GM21529 (cell line): Measurements from ENCODE around the gene PPP1R3E.
"Not testable (repeated sequence)": the region's sequence is repeated elsewhere in the genome, so short reads cannot be mapped to it uniquely, and the experiment has no call there.

ENCODE experiments used
- ATAC-seq: cut with Tn5 transposase; IDR thresholded peaks from one replicate; pipeline ENCODE4 v1.9.1; 2021; ENCODE audit not compliant: unreplicated experiment

Gene PPP1R3E

DNA sequence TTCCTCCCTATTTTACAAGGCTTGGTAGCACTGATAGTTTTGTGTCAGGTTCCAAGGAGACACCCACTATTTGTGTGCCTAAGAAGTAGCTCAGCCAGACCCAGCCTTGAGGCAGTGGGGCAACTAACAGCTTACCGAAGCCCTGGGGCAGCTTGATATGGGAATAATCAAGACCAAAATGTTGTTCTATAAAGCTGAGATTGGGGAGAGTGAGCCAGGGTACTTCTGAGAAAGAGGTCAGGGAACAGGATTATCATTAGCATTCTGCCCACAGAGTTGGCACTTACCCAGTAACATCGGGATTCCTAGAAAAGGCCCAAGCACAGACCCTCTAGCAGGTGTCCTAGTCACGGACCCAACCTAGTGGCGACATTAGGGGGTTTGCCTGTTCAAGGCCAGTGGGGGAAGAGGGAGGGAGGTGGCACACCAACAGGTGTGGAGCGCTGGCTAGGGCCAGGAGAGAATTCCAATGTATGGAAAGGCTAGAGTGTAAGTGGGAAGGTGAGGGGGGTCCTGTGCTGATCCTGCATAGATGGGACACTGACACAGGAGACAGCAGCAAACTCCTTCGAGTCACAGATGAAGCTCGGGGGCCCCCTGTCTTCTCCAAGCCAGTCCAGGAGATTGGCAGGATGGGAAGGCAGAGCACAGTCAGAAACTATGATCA lies 4.9 kb downstream of the PPP1R3E start:
- no peak for ATAC-seq

DNA sequence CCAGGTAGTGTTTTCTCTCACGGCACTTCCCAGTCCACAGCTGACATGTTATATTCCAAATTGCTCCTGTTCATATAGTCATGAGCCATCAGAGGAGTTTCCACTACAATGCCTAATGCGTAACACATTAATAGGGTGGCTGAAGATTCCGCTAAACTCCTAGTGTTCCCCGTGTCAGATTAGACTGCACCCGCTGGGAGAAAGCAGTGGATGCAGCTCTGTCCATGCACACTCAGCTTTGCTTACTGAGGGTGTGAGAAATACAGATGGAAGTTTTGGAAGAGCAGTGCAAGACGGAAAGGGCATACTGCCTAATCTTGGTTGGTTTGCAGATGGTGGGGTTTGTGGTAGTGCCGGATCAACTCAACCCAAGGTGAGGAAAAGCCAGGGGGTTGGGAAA lies 5.6 kb downstream of the PPP1R3E start:
- no peak for ATAC-seq

DNA sequence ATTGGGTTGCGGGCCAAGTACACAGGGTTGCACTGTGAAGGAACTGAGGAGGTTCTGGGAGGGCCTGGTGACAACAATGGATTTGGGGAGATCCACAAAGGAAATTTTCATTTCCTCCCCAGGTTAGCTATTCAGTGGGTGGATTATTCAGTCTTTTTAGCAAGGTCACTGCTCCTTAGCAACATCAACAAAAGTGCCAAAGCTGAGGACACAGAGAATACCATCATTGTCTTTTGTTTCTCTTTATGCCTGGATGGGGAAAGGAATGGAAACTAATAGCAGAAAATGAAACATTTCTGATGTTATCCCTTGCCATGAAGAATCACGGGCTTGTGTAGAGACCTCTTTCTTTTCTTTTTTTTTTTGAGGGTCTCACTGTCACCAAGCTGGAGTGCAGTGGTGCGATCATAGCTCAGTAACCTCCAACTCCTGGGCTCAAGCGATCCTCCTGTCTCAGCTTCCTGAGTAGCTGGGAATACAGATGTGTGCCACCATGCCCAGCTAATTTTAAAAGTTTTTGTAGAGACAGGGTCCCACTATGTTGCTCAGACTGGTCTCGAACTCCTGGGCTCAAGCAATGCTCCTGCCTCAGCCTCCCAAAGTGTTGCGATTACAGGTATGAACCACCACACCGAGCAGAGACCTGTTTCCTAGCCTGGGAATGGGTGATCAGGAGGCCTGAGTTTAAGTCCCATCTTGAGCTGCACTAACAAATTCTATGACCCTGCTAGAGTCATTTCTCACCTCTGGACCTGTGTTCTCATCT lies 6.5 kb downstream of the PPP1R3E start:
- no peak for ATAC-seq

DNA sequence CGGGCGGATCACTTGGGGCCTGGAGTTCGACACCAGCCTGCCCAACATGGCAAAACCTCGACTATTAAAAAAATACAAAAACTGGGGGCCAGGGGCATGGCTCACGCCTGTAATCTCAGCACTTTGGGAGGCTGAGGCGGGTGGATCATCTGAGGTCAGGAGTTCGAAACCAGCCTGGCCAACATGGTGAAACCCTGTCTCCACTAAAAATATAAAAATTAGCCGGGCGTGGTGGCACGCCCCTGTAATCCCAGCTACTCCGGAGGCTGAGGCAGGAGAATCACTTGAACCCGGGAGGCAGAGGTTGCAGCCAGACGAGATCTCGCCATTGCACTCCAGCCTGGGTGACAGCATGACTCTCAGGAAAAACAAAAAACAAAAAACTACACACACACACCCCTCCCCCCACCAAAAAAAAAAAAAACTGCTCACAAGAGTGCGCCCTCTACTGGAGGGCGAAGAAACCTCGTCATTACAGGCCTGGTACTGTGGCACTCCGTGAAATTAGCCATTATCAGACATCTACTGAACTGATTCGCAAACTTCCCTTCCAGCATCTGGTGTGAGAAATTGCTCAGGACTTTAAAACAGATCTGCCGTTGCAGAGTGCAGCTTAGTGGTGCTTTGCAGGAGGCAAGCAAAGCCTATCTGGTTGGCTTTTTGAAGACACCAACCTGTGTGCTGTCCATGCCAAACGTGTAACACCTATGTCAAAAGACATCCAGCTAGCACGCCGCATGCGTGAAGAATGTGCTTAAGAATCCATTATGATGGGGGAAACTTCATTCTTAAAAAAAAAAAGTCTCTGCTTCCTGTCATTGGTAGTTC lies 7.7 kb downstream of the PPP1R3E start:
- peak; percentile 46 for ATAC-seq

DNA sequence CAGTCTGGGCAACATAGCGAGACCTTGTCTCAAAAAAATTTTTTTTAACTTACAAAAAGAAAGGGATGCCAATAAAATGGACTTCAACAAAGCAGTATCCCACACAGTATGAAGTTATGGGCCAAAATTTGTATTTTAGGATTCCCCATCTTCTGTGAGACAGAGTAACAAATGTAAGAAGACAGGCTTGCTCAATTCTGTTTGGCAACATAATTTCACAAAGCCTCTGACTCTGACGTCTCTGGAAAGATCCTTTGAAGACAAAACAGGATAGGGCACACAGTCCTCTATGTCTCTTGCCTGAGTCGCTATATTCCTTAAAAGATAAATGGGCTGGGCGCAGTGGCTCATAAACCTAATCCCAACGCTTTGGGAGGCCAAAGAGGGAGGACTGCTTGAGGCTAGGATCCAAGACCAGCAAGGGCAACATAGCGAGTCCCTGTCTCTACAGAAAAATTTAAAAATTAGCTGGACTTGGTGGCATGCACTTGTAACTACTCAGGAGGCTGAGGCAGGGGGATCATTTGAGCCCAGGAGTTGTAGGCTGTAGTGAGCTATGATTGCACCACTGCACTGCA lies 15.7 kb downstream of the PPP1R3E start:
- ATAC-seq, result no peak

DNA sequence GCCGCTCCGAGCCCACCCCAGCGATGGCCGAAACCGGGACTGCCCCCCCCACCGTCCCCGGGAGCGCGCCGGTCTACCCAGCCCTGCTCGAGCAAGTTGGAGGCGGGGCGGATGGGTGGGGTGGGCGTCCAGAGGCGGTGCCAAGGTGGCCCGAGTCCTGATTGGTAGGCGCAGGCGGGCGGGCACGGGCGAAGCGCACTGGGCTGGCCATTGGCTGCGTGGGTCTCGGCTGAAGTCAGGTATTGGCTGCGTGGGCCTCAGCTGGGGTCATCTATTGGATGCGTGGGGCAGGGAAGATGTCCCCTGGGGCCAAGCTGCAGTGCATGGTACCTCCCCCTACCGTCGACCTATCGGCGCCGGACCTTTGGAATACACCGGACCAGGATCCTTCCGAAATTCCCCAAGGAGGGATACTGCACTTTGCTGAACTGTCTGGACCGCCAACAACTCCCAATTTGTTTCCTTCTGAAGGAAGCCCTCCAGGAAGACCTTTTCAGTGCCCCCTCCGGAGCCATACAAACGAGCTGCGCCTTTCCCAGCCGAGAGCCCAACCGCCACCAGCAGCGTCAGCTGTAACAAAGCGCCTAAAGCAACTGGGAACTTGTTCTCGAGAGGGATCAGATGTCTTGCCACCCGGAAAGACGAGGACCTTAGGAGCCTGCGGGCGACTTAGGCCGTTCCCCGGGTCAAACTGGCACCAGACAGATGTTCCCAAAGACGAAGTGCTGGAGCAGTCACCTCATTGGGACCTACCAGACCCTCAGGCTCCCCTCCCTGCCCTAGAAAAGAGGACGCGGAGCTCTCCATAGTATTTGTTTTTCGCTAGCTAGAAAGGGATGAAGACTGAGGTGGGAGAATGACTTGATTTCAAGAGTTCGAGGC lies 16.4 kb downstream of the PPP1R3E start, which contains the start of gene HOMEZ:
Gene HOMEZ, minus strand, starts transcription at position 113 of the 882 bp plus-strand sequence. CDS start 180 bp downstream, outside the sequence.
- ATAC-seq, result peak; percentile 95

DNA sequence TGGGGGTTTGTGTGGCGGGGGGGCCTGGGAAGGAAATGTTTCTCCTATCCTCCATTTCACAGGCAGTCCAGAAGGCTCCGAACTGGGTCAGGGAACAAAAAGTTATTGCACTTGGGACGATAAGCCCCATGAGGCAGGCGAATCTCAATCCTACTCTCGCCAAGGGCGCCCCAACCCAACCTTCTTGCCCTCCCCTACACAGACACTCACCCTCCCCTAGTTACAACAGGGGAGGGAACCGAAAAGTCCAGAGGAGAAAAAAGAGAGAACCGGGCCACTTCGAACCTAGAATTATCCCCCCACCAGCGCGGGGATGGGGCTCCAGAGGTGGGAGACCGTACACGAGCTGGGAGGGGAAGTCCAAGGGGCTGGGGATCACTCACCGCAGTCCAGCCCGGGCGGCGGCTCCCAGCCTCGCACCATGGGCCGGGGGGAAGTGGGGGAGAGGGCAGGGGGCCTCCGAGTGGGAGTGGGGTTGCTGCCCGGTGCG lies 17.1 kb downstream of the PPP1R3E start:
- ATAC-seq, result peak; percentile 27

DNA sequence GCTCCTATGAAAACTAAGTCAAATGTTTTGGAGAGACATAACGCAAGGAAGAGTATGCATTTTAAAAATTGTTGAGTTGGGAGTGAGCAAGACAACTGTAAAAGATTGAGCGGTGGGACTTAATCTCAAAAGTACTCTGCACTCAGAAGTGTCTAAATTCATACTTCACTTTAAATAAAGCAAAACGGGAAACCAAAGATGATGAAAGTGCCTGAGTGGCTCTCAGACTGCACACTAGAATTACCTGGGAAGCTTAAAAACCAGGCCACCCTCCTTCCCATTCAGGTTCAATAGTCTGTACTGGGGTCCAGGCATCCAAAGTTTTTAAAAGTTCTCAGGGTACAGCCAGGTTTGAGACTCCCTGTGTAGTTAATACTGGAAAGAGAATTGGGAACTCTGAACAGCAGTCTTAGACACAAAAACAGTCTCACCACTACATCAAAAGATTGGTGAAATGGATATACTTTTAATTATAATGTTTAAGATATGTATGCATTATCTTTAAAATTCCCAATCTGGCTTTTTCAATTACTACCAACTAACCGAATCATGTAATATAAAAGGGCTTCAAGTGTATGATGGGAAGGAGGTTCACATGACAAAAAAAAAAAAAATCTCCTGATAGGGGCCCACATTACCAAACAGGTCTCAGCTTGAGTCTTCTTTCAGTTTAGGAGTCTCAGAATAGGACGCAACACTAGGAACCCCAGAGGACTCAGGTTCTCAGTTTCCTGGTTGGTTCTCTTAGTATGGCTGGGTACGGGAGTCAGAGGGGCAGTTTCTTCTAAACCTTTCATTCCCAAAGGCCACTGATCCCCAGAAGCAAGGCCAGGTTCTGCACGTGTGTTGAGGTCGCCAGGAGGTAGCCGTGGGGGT lies 17.8 kb downstream of the PPP1R3E start:
- no peak for ATAC-seq

DNA sequence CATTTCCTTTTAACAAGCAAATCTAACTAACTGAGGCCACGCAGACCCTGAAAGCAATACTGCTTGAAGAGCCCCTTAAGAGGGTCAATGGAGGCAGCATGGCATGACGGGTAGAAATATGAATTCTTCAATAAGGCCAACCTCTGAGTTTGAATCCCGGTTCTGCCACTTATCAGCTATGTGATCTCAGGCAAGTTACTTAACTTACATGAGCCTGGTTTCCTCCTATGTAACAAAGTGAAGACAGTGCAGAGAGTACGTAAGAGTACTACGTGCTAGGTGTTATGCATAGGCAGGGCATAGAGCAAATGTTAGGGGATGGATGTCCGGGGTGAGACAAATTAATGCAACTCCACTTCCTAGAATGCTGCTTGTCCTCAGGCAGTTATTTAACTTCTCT lies 21.4 kb downstream of the PPP1R3E start:
- ATAC-seq, result no peak

DNA sequence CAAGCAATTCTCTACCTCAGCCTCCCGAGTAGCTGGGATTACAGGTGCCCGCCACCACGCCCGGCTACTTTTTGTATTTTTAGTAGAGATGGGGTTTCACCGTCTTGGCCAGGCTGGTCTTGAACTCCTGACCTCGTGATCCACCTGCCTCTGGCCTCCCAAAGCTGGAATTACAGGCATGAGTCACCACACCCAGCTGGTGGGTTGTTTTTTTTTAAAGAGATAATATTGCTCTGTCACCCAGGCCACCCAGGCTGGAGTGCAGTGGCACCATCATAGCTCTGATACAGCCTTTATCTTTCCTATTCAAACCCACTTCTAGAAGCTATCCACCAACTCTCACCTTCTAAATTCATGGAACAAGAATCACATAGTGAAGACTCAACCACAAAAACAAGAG lies 24.7 kb downstream of the PPP1R3E start:
- ATAC-seq, result not testable (repeated sequence)

DNA sequence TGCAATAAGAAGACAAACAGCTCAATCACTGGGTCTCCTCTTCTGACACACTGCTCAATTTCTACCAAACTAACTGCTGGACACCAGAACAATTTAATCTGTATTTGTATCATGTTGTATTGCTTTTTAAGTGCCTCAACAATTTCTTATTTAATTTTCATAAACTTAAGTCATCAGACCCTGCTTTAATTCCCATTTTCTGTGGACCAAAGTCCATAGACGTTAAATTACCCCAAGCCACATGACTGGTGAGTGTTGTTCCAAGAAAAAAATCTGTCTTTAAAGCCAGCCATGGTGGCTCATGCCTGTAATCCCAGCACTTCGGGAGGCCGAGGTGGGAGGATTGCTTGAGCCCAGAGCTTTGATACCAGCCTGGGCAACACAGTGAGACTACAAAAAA lies 25.5 kb downstream of the PPP1R3E start:
- ATAC-seq, result no peak

DNA sequence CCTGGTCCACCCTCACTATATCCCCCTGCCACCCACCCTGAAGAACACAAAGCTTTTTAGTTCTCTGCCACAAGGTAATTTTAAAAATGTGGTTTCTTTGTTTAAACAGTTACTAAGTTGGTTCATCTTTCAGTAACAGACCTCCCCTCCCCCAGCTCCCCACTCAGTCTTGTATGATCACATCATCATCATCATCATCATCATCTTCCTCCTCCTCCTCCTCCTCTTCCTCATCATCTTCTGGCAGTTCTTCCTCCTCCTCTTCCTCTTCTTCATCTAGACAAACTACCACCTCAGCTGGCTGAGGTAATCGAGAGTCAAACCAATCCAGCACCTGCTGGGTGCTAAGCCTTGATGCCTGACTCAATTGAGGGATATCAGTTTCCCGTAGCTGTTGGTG lies 27.2 kb downstream of the PPP1R3E start:
- no peak for ATAC-seq

DNA sequence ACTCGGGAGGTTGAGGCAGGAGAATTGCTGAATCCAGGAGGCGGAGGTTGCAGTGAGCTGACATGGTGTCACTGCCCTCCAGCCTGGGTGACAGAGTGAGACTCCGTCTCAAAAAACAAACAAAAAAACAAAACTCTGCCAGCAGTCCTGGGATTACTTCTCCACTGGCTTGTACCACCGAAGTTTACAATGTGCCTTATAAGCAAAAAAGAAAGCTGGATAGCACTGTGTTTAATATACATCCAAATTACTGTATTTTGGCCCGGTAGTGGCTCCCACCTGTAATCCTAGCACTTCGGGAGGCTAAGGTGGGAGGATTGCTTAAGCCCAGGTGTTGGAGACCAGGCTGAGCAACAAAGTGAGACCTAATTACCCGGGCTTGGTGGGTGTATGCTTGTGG lies 33.5 kb downstream of the PPP1R3E start:
- no peak for ATAC-seq

DNA sequence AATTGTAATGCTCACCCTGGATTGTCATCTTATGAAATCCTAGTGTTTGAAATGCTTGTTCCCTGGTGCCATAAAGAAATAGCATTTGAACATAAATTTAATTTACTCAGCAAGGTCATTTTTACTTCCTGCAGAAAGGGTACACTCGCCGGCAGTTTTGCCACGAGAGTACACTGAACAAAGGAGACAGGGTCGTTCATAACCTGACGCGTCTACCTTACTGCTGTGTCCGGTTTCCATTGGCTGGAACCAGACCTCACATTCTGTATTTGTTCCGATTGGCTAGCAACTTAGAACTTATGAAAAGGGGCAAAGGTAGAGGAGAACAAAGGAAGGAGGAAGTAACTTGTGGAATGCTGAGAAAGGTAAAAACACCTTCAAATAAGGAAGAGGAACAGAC lies 41.8 kb downstream of the PPP1R3E start:
- not testable (repeated sequence) for ATAC-seq

DNA sequence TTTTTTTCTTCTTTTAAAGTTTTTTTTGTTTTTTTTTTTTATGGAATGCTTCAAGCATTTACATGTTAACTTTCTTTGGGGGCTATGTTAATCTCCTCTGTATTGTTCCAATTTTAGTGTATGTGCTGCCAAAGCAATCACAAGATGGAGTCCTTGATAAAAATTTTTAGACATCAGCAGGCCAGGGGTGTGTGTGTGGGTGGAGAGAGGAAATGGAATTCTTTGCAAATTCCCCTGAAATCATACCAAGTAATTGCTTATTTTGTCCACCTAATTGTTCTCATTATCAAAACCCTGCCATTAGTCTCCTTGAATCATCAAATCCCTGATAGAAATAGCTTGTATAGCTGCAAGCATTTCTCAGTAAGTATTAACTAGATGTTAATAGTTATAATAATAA lies 43.2 kb downstream of the PPP1R3E start:
- no peak for ATAC-seq

DNA sequence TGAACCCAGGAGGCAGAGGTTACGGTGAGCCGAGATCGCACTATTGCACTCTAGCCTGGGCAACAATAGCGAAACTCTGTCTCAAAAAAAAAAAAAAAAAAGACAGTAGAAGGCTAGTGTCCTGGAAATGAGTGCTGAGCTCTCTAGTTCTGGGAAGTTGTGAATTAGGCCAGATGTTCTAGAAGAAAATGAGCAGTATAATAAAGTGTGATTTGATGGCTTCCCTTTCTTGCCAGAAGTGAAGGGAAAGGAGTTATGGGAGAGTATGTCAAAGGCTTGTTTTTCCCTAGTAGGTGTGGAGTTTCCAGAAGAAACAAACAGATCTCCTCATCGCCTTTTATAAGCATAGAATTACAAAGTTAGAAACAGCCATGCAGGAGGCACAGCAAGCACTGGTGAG lies 44.4 kb downstream of the PPP1R3E start:
- no peak for ATAC-seq

DNA sequence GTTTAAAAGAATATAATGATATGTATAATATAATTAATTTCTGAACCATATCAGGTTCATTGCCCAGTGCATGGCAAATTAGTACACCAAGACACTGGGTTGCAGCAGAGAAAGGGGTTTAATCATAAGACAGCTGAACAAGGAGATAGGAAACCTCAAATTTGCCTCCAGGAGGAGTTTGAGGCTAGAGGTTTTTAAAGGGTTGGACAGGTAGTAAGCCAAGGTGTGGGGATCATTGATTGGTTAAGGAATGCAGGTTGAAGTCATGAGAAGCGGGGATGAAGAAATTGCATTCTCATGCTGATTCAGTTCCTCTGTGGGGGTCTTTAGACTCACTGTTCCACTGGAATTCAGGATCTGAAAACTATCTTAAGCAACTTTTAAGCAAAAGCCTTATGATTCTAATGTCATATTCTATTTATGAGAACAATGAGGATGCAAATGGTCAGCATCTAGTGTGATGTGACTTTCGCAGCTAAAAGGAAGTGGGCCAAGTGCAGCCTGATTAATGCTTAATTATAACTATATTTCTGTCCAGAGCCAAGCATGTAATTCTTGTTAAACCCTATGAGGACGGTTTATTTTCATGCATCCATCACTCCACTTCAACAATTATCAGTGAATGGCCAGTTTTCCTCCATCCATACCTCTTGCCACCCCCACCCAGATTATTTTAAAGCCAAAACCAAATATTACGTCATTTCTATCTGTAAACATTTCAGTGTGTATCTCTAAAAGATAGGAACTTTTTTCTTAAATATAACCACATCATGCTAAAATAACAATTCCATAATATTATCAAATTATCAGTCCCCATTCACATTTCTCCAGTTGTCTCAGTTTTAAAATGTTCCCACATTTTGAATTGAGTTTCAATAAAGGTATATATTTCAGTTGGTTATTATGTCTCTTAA lies 50.0 kb downstream of the PPP1R3E start:
- ATAC-seq, result no peak

DNA sequence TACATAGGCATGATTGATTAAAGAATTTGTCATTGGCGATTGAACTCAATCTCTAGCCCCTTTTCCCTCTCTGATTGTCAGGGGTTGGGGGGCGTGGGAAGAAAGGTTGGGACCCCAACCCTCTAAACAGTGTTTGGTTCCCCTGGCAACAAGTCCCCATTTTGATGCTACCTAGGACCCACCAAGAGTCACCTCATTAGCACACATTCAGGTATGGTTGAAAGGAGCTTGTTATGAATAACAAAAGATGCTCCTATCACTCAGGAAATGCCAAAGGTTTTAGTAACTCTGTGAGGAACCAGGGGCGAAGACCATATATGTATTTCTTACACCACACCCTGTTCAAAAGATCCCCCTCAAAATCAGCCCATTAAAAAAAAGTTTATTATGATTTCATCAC lies 50.7 kb downstream of the PPP1R3E start:
- ATAC-seq, result no peak
